IMR-90 (cell line): Measurements from ENCODE around the gene GALM. TPM values are rescaled to one million over a fixed set of nuclear protein-coding genes. Genes with fewer than 3 reads are reported as not detected.
A peak's percentile ranks its signal among the peaks of the same experiment; 100 is the strongest.

Source experiments
- ATAC-seq: fragments of 200-7000 bp; cut with Tn5 transposase; 2 replicates; pipeline ENCODE4 v1.9.1; 2020; ENCODE audit warnings: low read depth, mild to moderate bottlenecking, moderate library complexity
- BruUV-seq: library from RNA; stranded (reverse); fragments of 400-500 nt; replicated peaks from 2 replicates; lab custom pipeline; 2021; lab: Mats Ljungman, UMichigan
- CTCF ChIA-PET: fragments of 300-600 bp; formaldehyde crosslinking; extraction: SDS; loops from one replicate; lab custom pipeline; 2021; ENCODE audit warnings: antibody characterized with exemption; lab: Yijun Ruan, JAX
- POLR2A ChIA-PET: fragments of 300-600 bp; sonication (Branson Sonifier 250); formaldehyde crosslinking; loops from one replicate; lab custom pipeline; 2022; ENCODE audit warnings: antibody characterized with exemption; ENCODE audit not compliant: unreplicated experiment; lab: Charles Lee
- DNase-seq: peaks from one replicate; pipeline ENCODE4 v3.0.0; 2013
- H2AFZ ChIP-seq: replicated peaks from 2 replicates; pipeline ENCODE3; 2013; ENCODE audit warnings: low read length, mild to moderate bottlenecking; ENCODE audit not compliant: poor library complexity
- H2AK5ac ChIP-seq: 2 replicates; pipeline ENCODE4 v1.6.1; 2013; ENCODE audit warnings: low read depth, low read length, inconsistent platforms
- H2AK9ac ChIP-seq: replicated peaks from 2 replicates; pipeline ENCODE3; 2013; ENCODE audit warnings: mild to moderate bottlenecking, low read depth, low read length, moderate library complexity; ENCODE audit not compliant: poor library complexity
- H2BK120ac ChIP-seq: 2 replicates; pipeline ENCODE4 v1.6.1; 2013; ENCODE audit warnings: low read depth, low read length, inconsistent platforms
- H2BK15ac ChIP-seq: 3 replicates; pipeline ENCODE4 v1.6.1; 2013; ENCODE audit warnings: low read depth, low read length, inconsistent platforms
- H2BK20ac ChIP-seq: 2 replicates; pipeline ENCODE4 v1.6.1; 2013; ENCODE audit warnings: low read depth, mild to moderate bottlenecking, inconsistent platforms, low read length, moderate library complexity
- H2BK5ac ChIP-seq: 2 replicates; pipeline ENCODE4 v1.6.1; 2013; ENCODE audit warnings: mild to moderate bottlenecking, low read depth, low read length, inconsistent platforms; ENCODE audit not compliant: poor library complexity, severe bottlenecking
- H3K14ac ChIP-seq: replicated peaks from 2 replicates; pipeline ENCODE4 v1.6.1; 2013; ENCODE audit warnings: low read depth, low read length, inconsistent platforms
- H3K18ac ChIP-seq: 2 replicates; pipeline ENCODE4 v1.6.1; 2013; ENCODE audit warnings: low read depth, low read length, control low read depth
- H3K23ac ChIP-seq: 2 replicates; pipeline ENCODE4 v1.6.1; 2013; ENCODE audit warnings: low read depth, low read length, inconsistent platforms
- H3K27ac ChIP-seq: 2 replicates; pipeline ENCODE4 v1.5.1; 2013; ENCODE audit warnings: mild to moderate bottlenecking, control low read depth, low read length; ENCODE audit not compliant: insufficient read depth
- H3K27me3 ChIP-seq: 2 replicates; pipeline ENCODE4 v1.6.1; 2013; ENCODE audit warnings: low read length; ENCODE audit not compliant: control insufficient read depth, insufficient read depth
- H3K36me3 ChIP-seq: 2 replicates; pipeline ENCODE4 v1.6.1; 2013; ENCODE audit warnings: low read length, mixed read lengths; ENCODE audit not compliant: control insufficient read depth, insufficient read depth
- H3K4ac ChIP-seq: 2 replicates; pipeline ENCODE4 v1.6.1; 2013; ENCODE audit warnings: low read depth, low read length, inconsistent platforms
- H3K4me1 ChIP-seq: 2 replicates; pipeline ENCODE4 v1.6.1; 2013; ENCODE audit warnings: low read length, mixed read lengths; ENCODE audit not compliant: control insufficient read depth, insufficient read depth
- H3K4me2 ChIP-seq: 2 replicates; pipeline ENCODE4 v1.6.1; 2013; ENCODE audit warnings: low read depth, mild to moderate bottlenecking, control low read depth, low read length, moderate library complexity
- H3K4me3 ChIP-seq: 2 replicates; pipeline ENCODE4 v1.5.1; 2013; ENCODE audit warnings: low read depth, mild to moderate bottlenecking, control low read depth, low read length, moderate library complexity; ENCODE audit not compliant: insufficient read depth
- H3K56ac ChIP-seq: 2 replicates; pipeline ENCODE4 v1.6.1; 2013; ENCODE audit warnings: low read length, inconsistent platforms; ENCODE audit not compliant: insufficient read depth; ENCODE audit errors: extremely low read depth
- H3K79me1 ChIP-seq, 2 experiments: 2 replicates each; pipeline ENCODE4 v1.6.1; 2013; ENCODE audit warnings: low read length in 2 of 2, inconsistent platforms in 1 of 2, low read depth in 1 of 2
- H3K9ac ChIP-seq: 2 replicates; pipeline ENCODE4 v1.6.1; 2013; ENCODE audit warnings: low read depth, low read length, control low read depth
- H3K9me1 ChIP-seq: 2 replicates; pipeline ENCODE4 v1.6.1; 2013; ENCODE audit warnings: low read length, inconsistent platforms; ENCODE audit not compliant: insufficient read depth
- H3K9me3 ChIP-seq: 2 replicates; pipeline ENCODE4 v1.6.1; 2013; ENCODE audit warnings: low read length; ENCODE audit not compliant: control insufficient read depth, insufficient read depth
- H4K20me1 ChIP-seq: 2 replicates; pipeline ENCODE4 v1.6.1; 2013; ENCODE audit warnings: low read length, inconsistent platforms; ENCODE audit not compliant: insufficient read depth
- H4K5ac ChIP-seq: 2 replicates; pipeline ENCODE4 v1.6.1; 2013; ENCODE audit warnings: mild to moderate bottlenecking, low read depth, low read length, control low read depth
- H4K8ac ChIP-seq, 2 experiments: 2 replicates each; pipeline ENCODE4 v1.6.1; 2013; ENCODE audit warnings: low read depth in 2 of 2, low read length in 2 of 2, control low read depth in 1 of 2, inconsistent platforms in 1 of 2
- H4K91ac ChIP-seq: 2 replicates; pipeline ENCODE4 v1.6.1; 2013; ENCODE audit warnings: low read depth, low read length, inconsistent platforms; ENCODE audit not compliant: insufficient read depth
- CEBPB ChIP-seq: IDR thresholded peaks from 2 replicates; pipeline ENCODE4 v1.6.1; 2012; ENCODE audit warnings: low read depth, low read length, improper control_type of control experiment
- MAFK ChIP-seq: IDR thresholded peaks from 2 replicates; pipeline ENCODE4 v1.6.1; 2012; ENCODE audit warnings: low read depth, low read length, improper control_type of control experiment
- MXI1 ChIP-seq: IDR thresholded peaks from 2 replicates; pipeline ENCODE4 v1.6.1; 2012; ENCODE audit warnings: low read depth, mild to moderate bottlenecking, low read length, moderate library complexity, borderline replicate concordance
- RCOR1 ChIP-seq: IDR thresholded peaks from 2 replicates; pipeline ENCODE4 v1.6.1; 2012; ENCODE audit warnings: mild to moderate bottlenecking, low read length, improper control_type of control experiment; ENCODE audit not compliant: insufficient replicate concordance
- dilution Hi-C: fragments of 300-500 bp; cut with HindIII; formaldehyde crosslinking; loops from one replicate; pipeline ENCODE4 v1.14.3; 2018; ENCODE audit warnings: low sequenced_read_pairs; ENCODE audit not compliant: unreplicated experiment
- in situ Hi-C: fragments of 300-500 bp; cut with MboI; formaldehyde crosslinking; loops from 3 replicates; pipeline ENCODE4 v1.14.3; 2019; ENCODE audit warnings: low sequenced_read_pairs, inconsistent platforms, mixed read lengths
- intact Hi-C: fragments of 100-400 bp; cut with micrococcal nuclease; formaldehyde crosslinking; loops from 2 replicates; pipeline ENCODE4 v1.10.0; 2022
- polyA plus RNA-seq, 3 experiments: library from polyadenylated mRNA; depleted of rRNA; stranded (reverse); fragments of >200 nt; gene quantifications; 2 replicates each; pipeline ENCODE4 v1.2.3, GENCODE V29; 2012; ENCODE audit warnings: low replicate concordance in 1 of 3
- total RNA-seq: library from RNA; depleted of rRNA; stranded (reverse); fragments of >200 nt; gene quantifications from 2 replicates; pipeline ENCODE4 v1.2.3, GENCODE V29; 2012; rRNA removed
- TF ChIP-seq, protein P1 (sequence below): conservative IDR thresholded peaks from 2 replicates; pipeline ENCODE4 v1.5.1; 2012; ENCODE audit warnings: mild to moderate bottlenecking, low read depth, low read length, improper control_type of control experiment
- TF ChIP-seq, protein P2 (sequence below): fragments of 150-350 bp; IDR thresholded peaks from 2 replicates; pipeline ENCODE4 v1.6.1; 2017; ENCODE audit warnings: mild to moderate bottlenecking, antibody characterized with exemption, low read length, low read depth

Gene GALM
- total and polyA plus RNA-seq, 2 of the 4 experiments (the other 2 are of a cell fraction): 12.1 to 24.2 TPM

DNA sequence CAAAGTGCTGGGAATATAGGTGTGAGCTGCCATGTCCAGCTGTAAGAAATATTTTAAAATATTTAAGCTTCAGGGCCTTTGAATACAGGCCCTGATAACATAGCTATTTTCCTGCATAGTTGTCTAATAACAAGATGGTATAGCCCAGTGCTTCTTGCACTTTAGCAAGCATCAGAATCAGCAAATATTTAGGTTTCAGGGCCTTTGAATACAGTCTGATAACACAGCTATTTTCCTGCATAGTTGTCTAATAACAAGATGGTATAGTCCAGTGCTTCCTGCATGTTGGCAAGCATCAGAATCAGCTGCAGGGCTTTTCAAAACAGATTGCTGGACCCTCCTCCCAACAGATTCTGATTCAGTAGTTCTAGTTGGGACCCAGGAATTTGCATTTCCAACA, 117.7 kb downstream of the GALM start:
- Histone ChIP-seq H3K4me3 (no peak overlapping the region), H3K56ac (no peak overlapping the region), H2AFZ (no peak overlapping the region), H3K27ac (no peak overlapping the region), H4K20me1 (no peaks in the 10 kb centered on the region), H3K9me1 (peaks cover 3% of the 10 kb centered on the region; the same call in 1 of the 2 replicates), H2AK9ac (no peak overlapping the region), H2AK5ac (no peak overlapping the region), H3K79me1 (peaks cover 8 to 10% of the 10 kb centered on the region in 2 experiments), H3K4me2 (no peak overlapping the region), H3K4me1 (no peaks in the 10 kb centered on the region; the same call in 1 of the 2 replicates), H3K23ac (no peak overlapping the region), H3K18ac (no peak overlapping the region), H2BK120ac (no peak overlapping the region), H2BK5ac (no peak overlapping the region), H4K5ac (no peak overlapping the region), H2BK20ac (no peak overlapping the region), H3K36me3 (0 out of 2 replicates have a peak, but pooled peaks cover 3% of the 10 kb centered on the region), H4K91ac (no peak overlapping the region), H3K27me3 (no peaks in the 10 kb centered on the region), H4K8ac (no peak overlapping the region), H3K4ac (no peak overlapping the region), H3K9me3 (no peaks in the 10 kb centered on the region), H3K14ac (no peak overlapping the region), H2BK15ac (no peak overlapping the region), H3K9ac (no peak overlapping the region)
- no TSS peak for BruUV-seq
- CTCF ChIA-PET: interaction anchor here (0.6 kb wide), 1 partner anchor 146 kb away, joined by 6 read pairs; no protein-coding TSS in a partner anchor
- in situ Hi-C loops (no loop called here), intact Hi-C loops (no loop called here), dilution Hi-C loops (no loop called here)
- POLR2A ChIA-PET: no interaction called here
- TF ChIP-seq MAFK: no peak
- TF ChIP-seq, protein P1, sequence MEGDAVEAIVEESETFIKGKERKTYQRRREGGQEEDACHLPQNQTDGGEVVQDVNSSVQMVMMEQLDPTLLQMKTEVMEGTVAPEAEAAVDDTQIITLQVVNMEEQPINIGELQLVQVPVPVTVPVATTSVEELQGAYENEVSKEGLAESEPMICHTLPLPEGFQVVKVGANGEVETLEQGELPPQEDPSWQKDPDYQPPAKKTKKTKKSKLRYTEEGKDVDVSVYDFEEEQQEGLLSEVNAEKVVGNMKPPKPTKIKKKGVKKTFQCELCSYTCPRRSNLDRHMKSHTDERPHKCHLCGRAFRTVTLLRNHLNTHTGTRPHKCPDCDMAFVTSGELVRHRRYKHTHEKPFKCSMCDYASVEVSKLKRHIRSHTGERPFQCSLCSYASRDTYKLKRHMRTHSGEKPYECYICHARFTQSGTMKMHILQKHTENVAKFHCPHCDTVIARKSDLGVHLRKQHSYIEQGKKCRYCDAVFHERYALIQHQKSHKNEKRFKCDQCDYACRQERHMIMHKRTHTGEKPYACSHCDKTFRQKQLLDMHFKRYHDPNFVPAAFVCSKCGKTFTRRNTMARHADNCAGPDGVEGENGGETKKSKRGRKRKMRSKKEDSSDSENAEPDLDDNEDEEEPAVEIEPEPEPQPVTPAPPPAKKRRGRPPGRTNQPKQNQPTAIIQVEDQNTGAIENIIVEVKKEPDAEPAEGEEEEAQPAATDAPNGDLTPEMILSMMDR: no peak
- no peak for TF ChIP-seq CEBPB
- TF ChIP-seq MXI1: no peak
- no peak for TF ChIP-seq RCOR1
- TF ChIP-seq, protein P2, sequence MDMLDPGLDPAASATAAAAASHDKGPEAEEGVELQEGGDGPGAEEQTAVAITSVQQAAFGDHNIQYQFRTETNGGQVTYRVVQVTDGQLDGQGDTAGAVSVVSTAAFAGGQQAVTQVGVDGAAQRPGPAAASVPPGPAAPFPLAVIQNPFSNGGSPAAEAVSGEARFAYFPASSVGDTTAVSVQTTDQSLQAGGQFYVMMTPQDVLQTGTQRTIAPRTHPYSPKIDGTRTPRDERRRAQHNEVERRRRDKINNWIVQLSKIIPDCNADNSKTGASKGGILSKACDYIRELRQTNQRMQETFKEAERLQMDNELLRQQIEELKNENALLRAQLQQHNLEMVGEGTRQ: no peak
- DNase-seq (no peak), ATAC-seq (peak; percentile 44)

Other genes starting within 250 kb of the GALM start
- gene HNRNPLL, start 63.2 kb upstream of the GALM start, total RNA-seq: 49.2 and 53.1 TPM in 2 replicates
- 20.2 and 23.7 TPM in 2 replicates for gene HNRNPLL, start 63.2 kb upstream of the GALM start, polyA plus RNA-seq (2012; rRNA removed)
- gene SRSF7, start 85.2 kb downstream of the GALM start, total RNA-seq: 148 and 260 TPM in 2 replicates
- gene SRSF7, start 85.2 kb downstream of the GALM start, polyA plus RNA-seq (2012; rRNA removed): 191 and 193 TPM in 2 replicates
- 7.7 and 10.3 TPM in 2 replicates for gene GEMIN6, start 112.1 kb downstream of the GALM start, total RNA-seq
- 7.4 and 9.4 TPM in 2 replicates for gene GEMIN6, start 112.1 kb downstream of the GALM start, polyA plus RNA-seq (2012; rRNA removed)
- gene DHX57, start 209.8 kb downstream of the GALM start, total RNA-seq: 23.9 and 24.4 TPM in 2 replicates
- gene DHX57, start 209.8 kb downstream of the GALM start, polyA plus RNA-seq (2012; rRNA removed): 8.0 and 9.5 TPM in 2 replicates
- gene MORN2, start 209.9 kb downstream of the GALM start, total RNA-seq: 13.1 and 27.2 TPM in 2 replicates
- 15.4 and 16.5 TPM in 2 replicates for gene MORN2, start 209.9 kb downstream of the GALM start, polyA plus RNA-seq (2012; rRNA removed)
- gene ARHGEF33, start 223.8 kb downstream of the GALM start, total RNA-seq: 0.18 and 0.28 TPM in 2 replicates
- gene ARHGEF33, start 223.8 kb downstream of the GALM start, polyA plus RNA-seq (2012; rRNA removed): 0.20 and 0.21 TPM in 2 replicates